Measurements from ENCODE around the gene ZNF143. TPM values are rescaled to one million over a fixed set of nuclear protein-coding genes. Genes with fewer than 3 reads are reported as not detected.
"Not testable (repeated sequence)": the region's sequence is repeated elsewhere in the genome, so short reads cannot be mapped to it uniquely, and the experiment has no call there.

The ZNF143 gene
- 18.3 and 24.5 TPM in 2 replicates for total RNA-seq

- peak; percentile 98 for DNase-seq (ENCODE audit: extremely low read depth, low read depth, low spot score)
Measured at GRCh38 chr11:9460322-9461062, at the start of gene ZNF143. Gene ZNF143, plus strand, starts transcription at chr11:9461012. Its CDS starts 10,297 bp downstream, at chr11:9471309.

GRCh38 chr11:9428706-9429105 is 32.1 kb upstream of the ZNF143 start:
- DNase-seq (ENCODE audit: extremely low read depth, low read depth, low spot score), result no peak

GRCh38 chr11:9438611-9439010 is 22.2 kb upstream of the ZNF143 start:
- no peak for DNase-seq (ENCODE audit: extremely low read depth, low read depth, low spot score)

GRCh38 chr11:9446230-9446629 is 14.6 kb upstream of the ZNF143 start:
- no peak for DNase-seq (ENCODE audit: extremely low read depth, low read depth, low spot score)

GRCh38 chr11:9448576-9449352 is 12.0 kb upstream of the ZNF143 start:
- DNase-seq (ENCODE audit: extremely low read depth, low read depth, low spot score), result no peak

GRCh38 chr11:9452023-9452422 is 8.8 kb upstream of the ZNF143 start:
- DNase-seq (ENCODE audit: extremely low read depth, low read depth, low spot score), result not testable (repeated sequence)

GRCh38 chr11:9455722-9456121 is 5.1 kb upstream of the ZNF143 start:
- no peak for DNase-seq (ENCODE audit: extremely low read depth, low read depth, low spot score)

GRCh38 chr11:9459667-9460321 is 1.0 kb upstream of the ZNF143 start:
- peak; percentile 22 for DNase-seq (ENCODE audit: extremely low read depth, low read depth, low spot score)

GRCh38 chr11:9461063-9461759 is 399 bp downstream of the ZNF143 start:
- peak; percentile 27 for DNase-seq (ENCODE audit: extremely low read depth, low read depth, low spot score)

GRCh38 chr11:9461760-9462134 is 935 bp downstream of the ZNF143 start:
- DNase-seq (ENCODE audit: extremely low read depth, low read depth, low spot score), result peak; percentile 7

- no peak for DNase-seq (ENCODE audit: extremely low read depth, low read depth, low spot score)
Measured at GRCh38 chr11:9462172-9462799, 1.5 kb downstream of the ZNF143 start.

GRCh38 chr11:9462806-9463537 is 2.2 kb downstream of the ZNF143 start:
- no peak for DNase-seq (ENCODE audit: extremely low read depth, low read depth, low spot score)

GRCh38 chr11:9470765-9471164 is 10.0 kb downstream of the ZNF143 start:
- no peak for DNase-seq (ENCODE audit: extremely low read depth, low read depth, low spot score)

GRCh38 chr11:9473408-9473807 is 12.6 kb downstream of the ZNF143 start:
- DNase-seq (ENCODE audit: extremely low read depth, low read depth, low spot score), result no peak

GRCh38 chr11:9479899-9480298 is 19.1 kb downstream of the ZNF143 start:
- no peak for DNase-seq (ENCODE audit: extremely low read depth, low read depth, low spot score)

- DNase-seq (ENCODE audit: extremely low read depth, low read depth, low spot score), result no peak
Measured at GRCh38 chr11:9489080-9489765, 28.4 kb downstream of the ZNF143 start.

- no peak for DNase-seq (ENCODE audit: extremely low read depth, low read depth, low spot score)
Measured at GRCh38 chr11:9490376-9490775, 29.6 kb downstream of the ZNF143 start.

GRCh38 chr11:9493492-9493891 is 32.7 kb downstream of the ZNF143 start:
- no peak for DNase-seq (ENCODE audit: extremely low read depth, low read depth, low spot score)

- no peak for DNase-seq (ENCODE audit: extremely low read depth, low read depth, low spot score)
Measured at GRCh38 chr11:9494316-9494715, 33.5 kb downstream of the ZNF143 start.

All from glomerular endothelial cell (primary cell).